ENCODE results near the gene ST3GAL2.
"Not testable (repeated sequence)": the region's sequence is repeated elsewhere in the genome, so short reads cannot be mapped to it uniquely, and the experiment has no call there.

The ST3GAL2 gene

DNA sequence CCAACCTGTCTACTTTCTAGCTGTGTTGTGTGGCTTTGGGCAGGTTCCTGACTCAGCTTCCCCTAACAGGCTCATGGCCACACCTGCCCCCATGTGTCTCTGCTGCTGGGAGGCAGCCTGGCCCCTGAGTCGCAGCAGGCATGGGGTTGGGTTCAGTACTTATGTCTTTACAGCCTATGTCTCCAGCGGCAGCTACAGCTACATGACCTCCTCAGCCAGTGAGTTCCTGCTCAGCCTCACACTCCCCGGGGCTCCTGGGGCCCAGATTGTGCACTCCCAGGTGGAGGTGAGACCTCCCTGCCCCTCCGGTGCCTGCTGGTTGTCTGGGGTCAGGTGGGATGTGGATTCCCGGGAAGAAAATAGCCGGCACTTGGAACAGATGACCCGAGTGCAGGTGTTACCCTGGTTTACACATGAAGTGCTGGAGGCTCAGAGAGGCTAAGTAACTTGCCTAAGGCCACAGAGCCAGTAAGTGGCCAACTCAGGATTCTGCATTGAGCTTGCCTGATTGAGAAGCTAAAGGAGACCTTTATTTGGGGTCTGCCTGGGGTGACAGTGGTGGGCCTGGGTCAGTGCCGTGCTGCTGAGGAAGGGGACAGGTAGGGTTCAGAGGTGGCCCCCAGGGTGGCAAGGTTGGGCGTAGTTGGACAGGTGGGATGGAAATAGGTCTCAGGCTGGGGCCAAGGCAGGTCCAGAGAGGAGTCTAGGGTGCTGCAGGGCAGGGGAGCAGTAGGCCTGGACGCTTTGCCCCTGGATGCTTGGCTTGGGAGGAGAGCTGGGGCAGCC, 31.4 kb upstream of the ST3GAL2 start:
- intact Hi-C loops (cut with DNase I), result loop anchor here (2.0 kb wide), 1 partner anchor 76 kb away; no protein-coding TSS in a partner anchor
- DNase-seq, result peak in 1 of 10 donors; percentile 67

DNA sequence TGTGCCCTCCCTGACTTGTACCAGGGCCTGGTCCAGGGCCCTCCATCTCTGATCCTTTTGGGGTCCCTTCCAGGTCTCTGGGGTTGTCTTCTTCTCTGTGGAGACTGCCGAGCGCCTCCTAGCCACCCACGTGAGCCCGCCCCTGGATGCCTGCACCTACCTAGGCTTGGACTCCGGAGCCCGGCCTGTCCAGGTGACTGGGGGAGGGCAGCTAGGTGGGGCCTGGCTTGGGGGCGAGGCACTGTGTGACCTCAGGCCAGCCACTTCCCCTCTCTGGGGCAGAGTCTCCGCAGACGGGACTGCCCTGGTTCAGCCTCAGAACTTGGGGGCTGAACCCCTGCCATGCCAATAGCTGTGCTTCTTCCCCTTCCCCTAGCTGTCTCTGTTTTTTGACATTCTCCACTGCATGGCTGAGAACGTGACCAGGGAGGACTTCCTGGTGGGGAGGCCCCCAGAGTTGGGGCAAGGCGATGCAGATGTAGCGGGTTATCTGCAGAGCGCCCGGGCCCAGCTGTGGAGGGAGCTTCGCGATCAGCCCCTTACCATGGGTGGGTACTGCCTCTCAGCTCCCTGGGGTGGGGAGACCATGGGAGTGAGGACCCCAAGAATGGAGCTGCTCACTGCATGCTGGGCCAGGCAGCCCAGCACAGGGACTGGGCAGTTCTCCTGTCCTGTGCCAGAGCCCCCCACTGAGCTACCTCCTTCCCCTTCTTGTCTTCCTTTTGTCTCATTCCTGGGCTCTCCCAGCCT, 30.1 kb upstream of the ST3GAL2 start:
- intact Hi-C loops (cut with DNase I), result no loop called here
- DNase-seq, result no peak

DNA sequence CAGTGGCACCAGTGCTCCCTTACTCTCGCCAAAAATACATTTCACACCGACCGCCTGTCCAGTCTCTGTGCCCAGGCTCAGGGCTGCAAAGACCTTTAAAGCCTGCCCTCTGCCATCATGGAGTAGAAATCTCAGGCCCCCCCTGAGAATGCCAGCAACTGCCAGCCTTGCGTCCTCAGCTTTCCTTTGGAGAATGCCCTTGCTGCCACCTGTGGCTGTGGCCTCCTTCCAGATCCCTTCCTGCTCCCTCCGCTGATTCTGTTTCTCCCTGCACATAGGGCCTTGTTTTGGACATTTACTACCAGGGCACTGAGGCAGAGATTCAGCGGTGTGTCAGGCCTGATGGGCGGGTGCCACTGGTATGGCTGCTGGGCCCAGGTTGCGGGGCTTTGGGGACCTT, 28.7 kb upstream of the ST3GAL2 start:
- intact Hi-C loops (cut with DNase I), result no loop called here
- DNase-seq, result no peak

DNA sequence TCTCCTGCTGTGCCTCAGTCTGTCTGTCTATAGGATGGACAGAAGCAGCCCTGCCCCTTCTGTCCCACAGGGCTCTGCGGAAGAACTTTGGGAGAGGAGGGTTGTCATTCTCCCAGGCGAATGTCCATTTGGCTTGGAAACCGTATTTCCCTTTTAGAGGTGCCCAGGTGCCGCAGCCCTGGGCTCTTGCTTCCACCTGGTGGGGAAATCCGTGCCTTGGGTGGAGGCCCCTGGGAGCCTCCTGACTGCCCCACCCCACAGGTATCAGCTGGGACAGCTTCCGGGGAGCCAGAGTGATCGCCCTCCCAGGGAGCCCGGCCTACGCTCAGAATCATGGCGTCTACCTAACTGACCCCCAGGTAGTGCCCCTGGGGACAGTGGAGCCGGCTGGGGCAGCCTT, 28.2 kb upstream of the ST3GAL2 start:
- DNase-seq, result no peak
- intact Hi-C loops (cut with DNase I), result no loop called here

DNA sequence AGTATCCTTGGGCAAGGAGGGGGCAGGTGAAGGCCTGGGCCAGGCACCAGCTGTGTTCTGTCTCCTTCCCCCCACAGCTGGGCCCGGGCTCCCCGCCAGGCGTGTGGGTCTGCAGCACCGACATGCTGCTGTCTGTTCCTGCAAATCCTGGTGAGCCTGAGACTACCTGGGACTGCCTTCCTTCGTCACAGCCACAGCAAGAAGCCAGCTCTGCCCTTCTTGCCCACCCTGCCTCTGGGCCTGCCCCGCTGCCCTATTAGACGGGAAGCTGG, 27.8 kb upstream of the ST3GAL2 start:
- intact Hi-C loops (cut with DNase I), result no loop called here
- no peak for DNase-seq

DNA sequence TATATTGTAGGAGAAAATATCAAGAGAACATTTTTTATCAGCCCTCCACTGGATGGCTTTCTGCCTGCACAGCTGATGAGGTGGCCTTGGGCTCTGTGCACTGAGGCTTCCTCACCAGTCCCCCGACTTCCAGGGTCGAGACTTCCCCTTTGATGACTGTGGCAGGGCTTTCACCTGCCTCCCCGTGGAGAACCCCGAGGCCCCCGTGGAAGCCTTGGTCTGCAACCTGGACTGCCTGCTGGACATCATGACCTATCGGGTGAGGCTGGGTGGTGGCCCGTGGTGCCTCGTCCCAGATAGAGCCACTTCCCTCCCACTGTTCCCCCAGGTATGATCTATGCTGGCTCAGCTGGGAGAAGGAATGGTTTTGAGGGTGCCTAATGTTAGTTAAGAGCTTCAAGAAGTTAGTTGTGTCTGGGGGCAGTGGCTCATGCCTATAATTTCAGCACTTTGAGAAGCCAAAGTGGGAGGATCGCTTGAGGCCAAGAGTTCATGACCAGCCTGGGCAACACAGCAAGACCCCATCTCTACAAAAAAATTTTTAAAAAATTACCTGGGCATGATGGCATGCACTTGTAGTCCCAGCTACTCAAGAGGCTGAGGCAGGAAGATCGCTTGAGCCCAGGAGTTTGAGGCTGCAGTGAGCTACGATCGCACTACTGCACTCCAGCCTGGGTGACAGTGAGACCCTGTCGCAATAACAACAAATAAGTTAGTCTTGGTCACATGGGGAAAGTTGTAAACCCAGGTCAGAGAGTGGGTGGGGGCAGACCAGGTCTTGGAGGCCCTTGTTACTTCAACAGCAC, 27.3 kb upstream of the ST3GAL2 start:
- intact Hi-C loops (cut with DNase I), result no loop called here
- peak in 1 of 10 donors; percentile 56 for DNase-seq

DNA sequence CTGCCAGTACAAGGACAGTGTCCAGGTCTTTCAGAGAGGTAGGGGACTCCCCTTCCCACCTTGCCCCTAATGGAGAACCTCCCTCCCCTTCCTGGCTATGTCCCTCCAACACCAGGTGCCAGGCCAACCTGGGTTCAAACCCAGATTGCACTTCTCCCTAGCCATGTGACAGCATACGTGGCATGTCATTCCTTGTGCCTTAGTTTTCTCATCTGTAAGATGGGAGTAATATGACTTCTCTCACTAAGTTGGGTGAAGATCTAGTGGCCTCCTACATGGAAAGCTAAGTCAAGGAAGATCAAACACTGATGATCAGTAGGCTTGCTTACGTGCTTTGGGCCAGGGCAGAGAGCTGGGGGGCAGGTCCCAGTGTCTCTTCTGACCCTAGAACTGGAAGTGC, 24.3 kb upstream of the ST3GAL2 start:
- no peak for DNase-seq
- intact Hi-C loops (cut with DNase I), result no loop called here

DNA sequence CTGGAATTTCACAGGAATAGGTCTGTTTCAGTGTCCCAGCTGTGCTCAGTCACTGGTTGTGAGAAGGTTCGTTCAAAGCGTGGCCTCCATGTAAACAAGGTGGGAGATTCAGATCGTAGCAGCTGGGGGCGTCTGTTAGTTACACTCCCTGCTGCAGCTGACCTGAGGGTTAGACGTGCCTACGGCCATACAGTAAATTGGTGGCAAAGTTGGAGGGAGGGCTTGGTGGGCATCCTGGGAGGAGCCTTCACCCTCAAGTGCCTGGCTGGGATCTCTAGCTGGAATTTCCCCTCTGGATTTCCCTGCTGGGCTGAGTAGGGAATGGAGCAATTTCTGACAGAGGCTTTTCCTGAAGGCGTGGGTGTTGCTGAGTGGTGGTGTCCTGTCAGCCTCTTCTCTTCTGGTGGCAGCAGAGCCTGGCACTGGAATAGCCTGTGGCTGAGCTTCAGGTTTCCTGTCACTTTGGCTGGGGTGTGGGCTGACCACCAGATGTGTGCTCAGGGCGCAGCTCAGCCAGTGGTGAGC, 21.9 kb upstream of the ST3GAL2 start:
- peak in 1 of 10 donors; percentile 9 for DNase-seq
- intact Hi-C loops (cut with DNase I), result no loop called here

DNA sequence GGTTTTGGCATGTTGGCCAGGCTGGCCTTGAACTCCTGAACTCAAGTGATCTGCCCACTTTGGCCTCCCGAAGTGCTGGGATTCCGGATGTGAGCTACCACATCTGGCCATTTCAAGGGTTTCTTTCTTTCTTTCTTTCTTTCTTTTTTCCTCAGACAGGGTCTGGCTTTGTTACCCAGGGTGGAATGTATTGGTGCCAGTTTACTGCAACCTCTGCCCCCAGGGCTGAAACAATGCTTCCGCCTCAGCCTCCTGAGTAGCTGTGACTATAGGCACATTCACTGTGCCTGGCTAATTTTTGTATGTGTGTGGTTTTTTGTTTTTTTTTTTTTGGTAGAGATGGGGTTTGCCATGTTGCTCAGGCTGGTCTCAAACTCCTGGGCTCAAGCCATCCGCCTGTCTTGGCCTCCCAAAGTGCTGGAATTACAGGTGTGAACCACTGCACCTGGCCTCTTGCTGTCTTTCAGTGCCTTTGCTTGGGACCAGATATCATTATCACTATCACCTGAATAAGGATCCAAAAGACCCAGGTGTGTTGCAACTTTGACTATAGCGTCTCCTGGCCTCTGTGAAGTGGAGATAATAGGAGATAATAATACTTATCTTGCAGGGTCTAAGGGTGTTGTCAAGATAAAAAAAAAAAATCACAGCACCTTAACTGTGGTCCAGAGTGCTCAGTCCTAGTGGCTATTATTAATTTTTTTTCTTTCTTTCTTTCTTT, 18.7 kb upstream of the ST3GAL2 start:
- peak in 1 of 10 donors; percentile 5 for DNase-seq
- intact Hi-C loops (cut with DNase I), result loop anchor here (5.0 kb wide), 1 partner anchor 75 kb away; no protein-coding TSS in a partner anchor

DNA sequence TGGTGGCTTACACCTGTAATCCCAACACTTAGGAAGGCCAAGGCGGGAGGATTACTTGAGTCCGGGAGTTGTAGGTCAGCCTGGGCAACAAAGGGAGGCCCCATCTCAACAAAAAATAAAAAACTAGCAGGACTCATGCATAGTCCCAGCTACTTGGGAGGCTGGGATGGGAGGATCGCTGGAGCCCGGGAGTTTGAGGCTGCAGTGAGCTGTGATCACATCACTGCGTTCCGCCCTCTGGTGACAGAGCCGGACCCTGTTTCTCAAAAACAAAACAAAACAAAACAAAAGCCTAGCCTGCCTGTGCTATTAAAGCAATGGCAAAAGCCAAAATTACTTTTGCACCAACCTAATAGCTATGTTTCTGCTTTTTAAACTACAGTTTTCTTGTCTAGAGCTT, 17.0 kb upstream of the ST3GAL2 start:
- intact Hi-C loops (cut with DNase I), result loop anchor here (2.0 to 5.0 kb wide), 2 partner anchors 17 to 74 kb away; partner anchors contain the start of gene ST3GAL2
- peak in 1 of 10 donors; percentile 41 for DNase-seq

DNA sequence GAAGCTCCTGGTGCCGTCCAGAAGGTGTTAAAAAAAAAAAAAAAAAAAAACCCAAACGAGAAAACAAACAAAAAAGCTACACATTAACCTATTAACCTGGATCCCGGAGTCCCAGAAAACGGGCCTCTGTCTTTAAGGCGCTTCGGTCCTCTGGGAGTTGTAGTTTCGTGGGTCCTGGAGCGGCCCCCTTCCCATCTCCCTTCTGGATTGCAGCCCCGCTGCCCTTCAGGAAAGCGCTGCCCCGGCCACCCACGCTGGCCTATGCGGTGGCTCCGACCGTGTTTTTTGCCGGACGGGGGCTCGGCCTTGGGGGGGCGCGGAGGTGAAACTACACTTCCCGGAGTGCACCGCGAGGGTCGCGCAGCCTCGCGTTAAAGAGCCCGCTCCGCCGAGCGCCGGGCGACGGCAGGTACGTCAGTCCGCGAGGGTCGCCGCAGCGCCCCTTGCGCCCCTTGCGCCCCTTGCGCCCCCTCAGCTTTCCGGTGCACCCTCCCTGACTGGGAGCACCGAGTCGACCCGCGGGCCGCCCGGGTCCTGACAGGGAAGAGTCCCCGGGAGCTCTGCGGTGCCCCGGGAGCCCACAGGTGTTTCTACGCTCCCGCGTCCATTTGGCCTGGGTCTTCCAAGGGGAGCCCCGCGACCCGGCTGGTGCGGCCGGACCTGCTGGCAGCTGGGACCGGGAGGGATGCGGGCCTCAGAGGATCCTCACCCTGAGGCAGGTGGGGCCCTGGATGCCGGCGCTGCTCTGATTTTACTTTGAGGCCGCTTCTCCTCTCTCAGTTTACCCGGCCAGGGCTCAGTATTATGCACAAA, 15.5 kb upstream of the ST3GAL2 start, which contains the start of gene FCSK:
TSS of gene FCSK (plus strand) at position 374 of the 813 bp plus-strand sequence. CDS start 8,596 bp downstream, outside the sequence.
- peak; percentile 57 to 95 (median 70) for DNase-seq
- intact Hi-C loops (cut with DNase I), result loop anchor here (2.0 to 5.0 kb wide), 2 partner anchors 16 to 72 kb away; partner anchors contain the start of gene ST3GAL2

DNA sequence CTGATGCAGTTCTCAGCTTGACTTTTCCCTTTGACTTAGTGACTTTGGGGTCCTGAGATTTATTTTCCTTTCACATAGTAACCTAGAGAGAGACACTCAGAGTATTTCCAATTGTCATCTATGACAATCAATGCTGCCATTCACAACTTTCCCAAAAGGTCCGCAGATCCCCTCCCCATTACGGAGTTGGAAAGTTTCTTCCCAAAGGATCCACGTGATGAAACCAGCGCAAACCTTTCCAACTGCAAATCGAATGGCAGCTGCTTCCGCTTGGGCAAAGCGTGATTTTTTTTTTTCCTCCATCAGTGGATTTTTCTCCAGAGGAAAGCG, 15.0 kb upstream of the ST3GAL2 start:
- DNase-seq, result no peak
- intact Hi-C loops (cut with DNase I), result loop anchor here (2.0 kb wide), 1 partner anchor 15 kb away; the partner anchor contains the start of gene ST3GAL2

DNA sequence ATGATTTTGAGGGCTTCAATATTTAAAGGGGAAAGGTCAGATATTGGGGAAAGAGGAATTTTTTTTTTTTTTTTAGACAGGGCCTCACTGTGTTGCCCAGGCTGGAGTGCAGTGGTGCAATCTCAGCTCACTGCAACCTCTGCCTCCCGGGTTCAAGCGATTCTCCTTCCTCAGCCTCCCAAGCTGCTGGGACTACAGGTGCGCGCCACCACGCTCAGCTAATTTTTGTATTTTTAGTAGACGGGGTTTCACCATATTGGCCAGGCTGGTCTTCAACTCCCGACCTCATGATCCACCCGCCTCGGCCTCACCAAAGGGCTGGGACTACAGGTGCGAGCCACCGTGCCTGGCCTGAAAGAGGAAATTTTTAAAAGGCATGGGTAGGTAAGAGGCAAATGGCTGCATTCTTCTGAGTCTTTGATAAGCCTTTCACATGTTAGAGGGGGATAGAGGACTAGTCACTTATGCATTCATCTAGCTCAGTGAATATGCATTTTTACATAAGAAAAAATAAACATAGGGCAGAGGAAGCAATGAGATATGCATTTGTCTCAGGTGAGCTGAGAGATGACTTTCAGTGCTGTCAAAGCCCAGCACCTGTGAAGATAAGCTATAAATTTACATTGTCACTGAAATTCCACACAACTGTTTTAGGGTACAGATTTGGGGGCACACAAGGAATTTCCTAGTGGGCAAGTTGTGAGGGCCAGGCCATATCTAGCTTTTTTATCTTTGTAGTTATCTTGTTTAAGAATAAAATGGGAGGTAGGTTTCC, 14.4 kb upstream of the ST3GAL2 start:
- peak in 1 of 10 donors; percentile 42 for DNase-seq
- intact Hi-C loops (cut with DNase I), result no loop called here

DNA sequence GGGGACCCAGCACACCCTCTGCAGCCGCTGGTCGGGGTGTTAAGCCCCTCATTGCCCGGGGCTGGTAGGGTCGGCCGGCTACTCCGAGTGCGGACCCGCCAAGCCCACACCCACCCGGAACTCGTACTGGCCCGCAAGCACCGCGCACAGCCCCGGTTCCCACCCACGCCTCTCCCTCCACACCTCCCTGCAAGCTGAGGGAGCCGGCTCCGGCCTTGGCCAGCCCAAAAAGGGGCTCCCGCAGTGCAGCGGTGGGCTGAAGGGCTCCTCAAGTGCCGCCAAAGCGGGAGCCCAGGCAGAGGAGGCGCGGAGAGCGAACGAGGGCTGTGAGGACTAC, 12.1 kb upstream of the ST3GAL2 start:
- intact Hi-C loops (cut with DNase I), result not testable (repeated sequence)
- DNase-seq, result peak in 1 of 10 donors; percentile 78

DNA sequence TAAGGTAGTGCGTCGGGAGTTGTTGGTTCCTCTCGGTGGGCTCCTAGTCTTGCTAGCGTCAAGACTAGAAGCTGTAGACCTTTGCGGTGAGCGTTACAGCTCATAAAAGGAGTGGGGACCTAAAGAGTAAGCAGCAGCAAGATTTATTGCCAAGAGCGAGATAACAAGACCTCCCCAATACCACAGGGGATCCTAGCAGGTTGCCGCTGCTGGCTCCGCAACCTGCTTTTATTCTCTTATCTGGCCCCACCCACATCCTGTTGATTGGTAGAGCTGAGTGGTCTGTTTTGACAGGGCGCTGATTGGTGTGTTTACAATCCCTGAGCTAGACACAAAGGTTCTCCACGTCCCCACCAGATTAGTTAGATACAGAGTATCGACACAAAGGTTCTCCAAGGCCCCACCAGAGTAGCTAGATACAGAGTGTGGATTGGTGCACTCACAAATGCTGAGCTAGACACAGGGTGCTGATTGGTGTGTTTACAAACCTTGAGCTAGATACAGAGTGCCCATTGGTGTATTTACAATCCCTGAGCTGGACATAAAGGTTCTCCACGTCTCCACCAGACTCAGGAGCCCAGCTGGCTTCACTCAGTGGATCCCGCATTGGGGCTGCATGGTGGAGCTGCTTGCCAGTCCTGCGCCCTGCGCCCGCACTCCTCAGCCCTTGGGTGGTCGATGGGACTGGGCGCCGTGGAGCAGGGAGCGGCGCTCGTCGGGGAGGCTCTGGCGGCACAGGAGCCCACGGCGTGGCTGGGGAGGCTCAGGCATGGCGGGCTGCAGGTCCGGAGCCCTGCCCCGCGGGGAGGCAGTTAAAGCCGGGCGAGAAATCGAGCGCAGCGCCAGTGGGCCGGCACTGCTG, 11.5 kb upstream of the ST3GAL2 start:
- intact Hi-C loops (cut with DNase I), result not testable (repeated sequence)
- peak in 1 of 10 donors; percentile 41 for DNase-seq

DNA sequence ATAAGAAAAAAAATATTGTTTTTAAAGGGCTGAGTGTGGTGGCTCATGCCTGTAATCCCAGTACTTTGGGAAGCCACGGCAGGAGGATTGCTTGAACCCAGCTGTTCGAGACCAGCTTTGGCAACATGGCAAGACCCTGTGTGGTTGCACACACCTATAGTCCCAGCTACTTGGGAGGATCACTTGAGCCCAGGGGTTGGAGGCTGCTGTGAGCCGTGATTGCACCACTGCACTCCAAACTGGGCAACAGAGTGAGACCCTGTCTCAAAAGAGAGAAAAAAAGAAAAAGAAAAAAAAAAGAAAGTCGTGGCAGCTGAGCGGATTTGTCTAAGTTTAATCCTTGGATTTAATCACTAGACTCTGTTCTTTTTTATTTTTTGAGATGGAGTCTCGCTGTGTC, 9.2 kb upstream of the ST3GAL2 start:
- peak in 1 of 10 donors; percentile 40 for DNase-seq
- intact Hi-C loops (cut with DNase I), result no loop called here

DNA sequence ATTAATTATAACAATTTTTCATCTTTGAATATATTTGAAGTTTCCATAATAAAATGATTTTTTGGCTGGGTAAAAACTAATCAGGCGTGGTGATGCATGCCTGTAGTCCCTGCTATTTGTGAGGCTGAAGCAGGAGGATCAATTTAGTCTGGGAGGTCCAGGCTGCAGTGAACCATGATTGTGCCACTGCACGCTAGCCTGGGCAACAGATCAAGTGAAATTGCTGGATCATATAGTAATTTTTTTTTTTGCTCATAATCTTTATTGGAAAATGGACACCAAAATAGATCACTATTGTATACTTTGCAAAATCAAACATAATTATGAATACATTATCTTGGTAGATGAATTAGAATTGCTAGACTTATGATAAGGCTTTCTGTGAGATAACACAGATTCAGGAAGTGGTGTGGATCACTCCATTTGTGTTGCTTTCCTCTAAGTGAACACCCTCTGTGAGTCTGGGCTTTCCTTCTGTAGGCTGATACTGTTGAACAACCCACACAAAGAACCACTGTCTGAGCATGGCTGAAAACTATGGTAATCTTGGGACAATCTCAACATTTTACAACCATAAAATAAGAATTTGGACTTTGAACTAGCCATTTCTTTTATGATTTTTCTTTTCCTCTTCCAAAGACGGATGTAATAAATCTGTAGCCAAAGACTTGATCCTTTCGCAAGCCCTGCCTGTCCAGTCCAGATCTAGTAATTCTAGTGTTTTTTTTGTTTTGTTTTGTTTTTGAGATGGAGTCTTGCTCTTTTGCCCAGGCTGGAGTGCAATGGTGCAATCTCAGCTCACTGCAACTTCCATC, 5.6 kb upstream of the ST3GAL2 start:
- intact Hi-C loops (cut with DNase I), result no loop called here
- peak in 1 of 10 donors; percentile 10 for DNase-seq
